Stomach (tissue), 9 donors: Measurements from ENCODE around the gene HES5. TPM values are rescaled to one million over a fixed set of nuclear protein-coding genes. Genes with fewer than 3 reads are reported as not detected.
A peak's percentile ranks its signal among the peaks of the same experiment; 100 is the strongest.

Experiments used
- DNase-seq, 2 donors: peaks; one replicate each; pipeline versions ENCODE4 v3.0.0 to v3.0.0-alpha.2; 2013 to 2019
- H3K27ac ChIP-seq, 5 donors: fragments of 200-600 bp in 4 of 5; sonication (generic) in 4 of 5; one replicate each; pipeline ENCODE4 v1.5.1; 2013 to 2019; ENCODE audit warnings: mild to moderate bottlenecking in 1 of 5, moderate library complexity in 1 of 5
- H3K27me3 ChIP-seq, 3 donors: fragments of 200-600 bp; sonication (generic); one replicate each; pipeline ENCODE4 v1.5.1; 2017 to 2019; ENCODE audit warnings: mixed run types in 1 of 3
- H3K36me3 ChIP-seq, 4 donors: fragments of 200-600 bp; sonication (generic); 1 replicate in 3 of 4; 2 replicates in 1 of 4; pipeline ENCODE4 v1.5.1; 2016 to 2019
- H3K4me1 ChIP-seq, 4 donors: fragments of 200-600 bp; sonication (generic); one replicate each; pipeline ENCODE4 v1.5.1; 2016 to 2019
- H3K4me3 ChIP-seq, 4 donors: fragments of 200-600 bp; sonication (generic) in 3 of 4; one replicate each; pipeline ENCODE4 v1.5.1; 2016 to 2019; ENCODE audit warnings: mild to moderate bottlenecking in 1 of 4
- H3K9me3 ChIP-seq, 4 donors: fragments of 200-600 bp; sonication (generic); one replicate each; pipeline ENCODE4 v1.5.1; 2016 to 2019
- EP300 ChIP-seq: sonication (generic); formaldehyde crosslinking; IDR thresholded peaks from one replicate; pipeline ENCODE4 v1.6.1; 2017; ENCODE audit warnings: antibody characterized with exemption
- POLR2A ChIP-seq, 4 donors: fragments of 450-650 bp; IDR thresholded peaks; one replicate each; pipeline ENCODE4 v1.6.1; 2016; ENCODE audit warnings: antibody characterized with exemption in 4 of 4, control low read depth in 2 of 4, mild to moderate bottlenecking in 1 of 4, moderate library complexity in 1 of 4
- POLR2AphosphoS5 ChIP-seq, 3 donors: sonication (generic); formaldehyde crosslinking; IDR thresholded peaks; one replicate each; pipeline ENCODE4 v1.6.1; 2016; ENCODE audit warnings: antibody characterized with exemption in 3 of 3
- WGBS, 5 donors: extraction: QIAGEN DNeasy Blood & Tissue Kit in 3 of 5; methylation state at CpG; one replicate each; pipeline versions ENCODE4 v1.1.5 to v1.1.7; 2013 to 2018; 5-methylcytosine and 5-hydroxymethylcytosine counted together
- intact Hi-C: fragments of 100-400 bp; cut with DNase I; formaldehyde crosslinking; loops from one replicate; pipeline ENCODE4 v1.15.1; 2023; ENCODE audit warnings: low total_unique reads
- polyA plus RNA-seq, 3 donors: library from polyadenylated mRNA; stranded (reverse); fragments of 200-250 nt; gene quantifications; one replicate each; pipeline ENCODE4 v1.2.3, GENCODE V29; 2013
- total RNA-seq, 5 donors: library from RNA; depleted of rRNA; stranded (reverse); fragments of >200 nt; gene quantifications; one replicate each; pipeline versions ENCODE4 v1.1.0 to v1.2.3, GENCODE V29; 2014 to 2016
- TF ChIP-seq, protein P1 (sequence below), 7 experiments: fragments of 450-650 bp in 4 of 7; fragments of 200-600 bp in 3 of 7; sonication (generic) in 3 of 7; IDR thresholded peaks; one replicate each; pipeline ENCODE4 v1.5.1; 2016 to 2019; ENCODE audit warnings: antibody characterized with exemption in 7 of 7, control low read depth in 2 of 7, mild to moderate bottlenecking in 1 of 7
- donor health status: healthy with polysubstance abuse.
- donor health status: Bipolar disorder and iron deficiency.
- donor health status: healthy.

Gene HES5
- total and polyA plus RNA-seq, 8 donors: 0.25 to 9.6 TPM; not detected in 6

DNA sequence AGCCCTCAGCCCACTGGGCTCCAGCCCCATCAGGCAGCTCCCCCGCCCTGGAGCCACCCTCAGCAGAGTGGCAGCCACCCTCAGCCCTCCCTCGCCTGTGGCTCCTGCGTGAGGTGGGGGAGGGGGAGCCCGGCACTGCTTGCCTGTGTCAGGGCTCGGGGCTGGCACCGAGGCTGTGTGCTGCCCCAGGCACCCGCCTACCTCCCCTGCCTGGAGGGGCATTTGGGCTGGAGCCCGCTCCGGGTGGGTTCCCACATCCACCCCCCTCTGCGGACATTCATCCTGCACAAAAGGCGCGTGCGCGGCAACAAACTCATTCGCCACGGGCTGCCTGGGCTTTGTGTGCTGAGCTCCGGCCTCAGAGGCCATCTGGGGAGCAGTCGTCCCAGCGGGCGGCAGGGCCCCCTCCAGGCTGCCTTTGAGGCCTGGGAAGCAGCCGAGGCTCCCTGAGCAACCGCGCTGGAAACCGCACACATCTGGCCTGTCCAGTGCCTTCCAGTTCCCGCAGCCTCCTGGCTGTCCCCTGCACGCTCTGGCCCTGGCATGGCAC is 13.6 kb upstream of the HES5 start:
- peak; percentile 47 to 76 for DNase-seq
- H3K4me1 ChIP-seq: peaks cover 51 to 70% (median 64%) of the 10 kb centered on the region in 4 donors
- 16 to 27% (median 20%) methylated on average over 9 to 26 of the region's 26 CpGs for WGBS, 5 donors

DNA sequence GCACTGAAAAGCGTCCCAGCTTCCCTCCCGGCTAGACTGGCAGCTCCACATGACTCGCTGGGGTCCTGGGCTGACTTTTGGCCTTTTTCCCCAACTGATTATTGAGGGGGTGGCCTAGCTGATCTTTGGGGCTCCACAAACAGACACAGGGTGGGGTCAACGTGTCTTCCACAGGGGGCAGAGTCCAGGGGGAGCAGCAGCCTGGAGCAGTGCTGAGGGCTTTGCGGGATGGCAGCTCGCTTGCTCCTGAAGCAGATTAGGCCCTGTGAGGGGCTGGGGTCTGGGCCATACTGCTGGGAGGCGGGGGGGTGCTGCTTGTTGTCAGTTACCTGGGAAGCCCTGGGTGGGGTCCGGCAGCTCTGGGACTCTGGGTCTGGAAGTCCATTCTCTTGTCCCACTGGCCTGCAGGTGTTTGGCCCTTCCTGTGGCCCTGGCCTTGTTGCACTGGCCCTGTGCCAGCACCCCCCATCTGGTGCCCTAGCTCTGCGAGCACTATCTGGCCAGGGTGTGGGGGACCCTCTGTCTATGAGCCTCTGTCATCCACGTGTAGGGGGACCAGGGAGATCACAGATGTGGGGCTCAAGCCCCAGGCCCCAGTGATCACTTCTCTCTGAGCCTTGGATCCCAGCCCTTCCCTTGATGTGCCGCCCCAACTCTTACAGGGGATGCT is 12.3 kb upstream of the HES5 start:
- Histone ChIP-seq H3K27ac (no peak overlapping the region), H3K27me3 (peaks cover 0 to 84% (median 8%) of the 10 kb centered on the region in 3 donors), H3K4me1 (peaks cover 40 to 61% (median 58%) of the 10 kb centered on the region in 4 donors), H3K36me3 (no peaks in the 10 kb centered on the region), H3K4me3 (no peak overlapping the region), H3K9me3 (no peaks in the 10 kb centered on the region)
- DNase-seq: no peak
- 77 to 86% (median 84%) methylated on average over 7 to 11 of the region's 11 CpGs for WGBS, 5 donors
- intact Hi-C loops: loop anchor here (5.0 to 10.0 kb wide), 2 partner anchors 102 to 130 kb away; partner anchors contain the start of gene PEX10
- no peak for TF ChIP-seq EP300
- TF ChIP-seq POLR2AphosphoS5 (IDR thresholded peaks at IDR 0.05): no peak
- TF ChIP-seq, protein P1, sequence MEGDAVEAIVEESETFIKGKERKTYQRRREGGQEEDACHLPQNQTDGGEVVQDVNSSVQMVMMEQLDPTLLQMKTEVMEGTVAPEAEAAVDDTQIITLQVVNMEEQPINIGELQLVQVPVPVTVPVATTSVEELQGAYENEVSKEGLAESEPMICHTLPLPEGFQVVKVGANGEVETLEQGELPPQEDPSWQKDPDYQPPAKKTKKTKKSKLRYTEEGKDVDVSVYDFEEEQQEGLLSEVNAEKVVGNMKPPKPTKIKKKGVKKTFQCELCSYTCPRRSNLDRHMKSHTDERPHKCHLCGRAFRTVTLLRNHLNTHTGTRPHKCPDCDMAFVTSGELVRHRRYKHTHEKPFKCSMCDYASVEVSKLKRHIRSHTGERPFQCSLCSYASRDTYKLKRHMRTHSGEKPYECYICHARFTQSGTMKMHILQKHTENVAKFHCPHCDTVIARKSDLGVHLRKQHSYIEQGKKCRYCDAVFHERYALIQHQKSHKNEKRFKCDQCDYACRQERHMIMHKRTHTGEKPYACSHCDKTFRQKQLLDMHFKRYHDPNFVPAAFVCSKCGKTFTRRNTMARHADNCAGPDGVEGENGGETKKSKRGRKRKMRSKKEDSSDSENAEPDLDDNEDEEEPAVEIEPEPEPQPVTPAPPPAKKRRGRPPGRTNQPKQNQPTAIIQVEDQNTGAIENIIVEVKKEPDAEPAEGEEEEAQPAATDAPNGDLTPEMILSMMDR (IDR thresholded peaks at IDR 0.05): no peak
- TF ChIP-seq POLR2A (IDR thresholded peaks at IDR 0.05): no peak

More for the DNA sequence above, 13.6 kb upstream of the HES5 start:
- no peaks in the 10 kb centered on the region for H3K9me3 ChIP-seq
- TF ChIP-seq POLR2A (IDR thresholded peaks at IDR 0.05) (no peak), POLR2AphosphoS5 (IDR thresholded peaks at IDR 0.05) (no peak), EP300 (no peak)
- TF ChIP-seq, protein P1 (IDR thresholded peaks at IDR 0.05): no peak
- no peaks in the 10 kb centered on the region for H3K36me3 ChIP-seq
- no peak overlapping the region for H3K4me3 ChIP-seq
- peak overlapping the region in 3 of 5 donors; percentile 7 to 98 (median 93) for H3K27ac ChIP-seq
- H3K27me3 ChIP-seq: peaks cover 0 to 72% (median 8%) of the 10 kb centered on the region in 3 donors
- intact Hi-C loops: loop anchor here (5.0 to 10.0 kb wide), 2 partner anchors 101 to 131 kb away; partner anchors contain the start of gene PEX10

DNA sequence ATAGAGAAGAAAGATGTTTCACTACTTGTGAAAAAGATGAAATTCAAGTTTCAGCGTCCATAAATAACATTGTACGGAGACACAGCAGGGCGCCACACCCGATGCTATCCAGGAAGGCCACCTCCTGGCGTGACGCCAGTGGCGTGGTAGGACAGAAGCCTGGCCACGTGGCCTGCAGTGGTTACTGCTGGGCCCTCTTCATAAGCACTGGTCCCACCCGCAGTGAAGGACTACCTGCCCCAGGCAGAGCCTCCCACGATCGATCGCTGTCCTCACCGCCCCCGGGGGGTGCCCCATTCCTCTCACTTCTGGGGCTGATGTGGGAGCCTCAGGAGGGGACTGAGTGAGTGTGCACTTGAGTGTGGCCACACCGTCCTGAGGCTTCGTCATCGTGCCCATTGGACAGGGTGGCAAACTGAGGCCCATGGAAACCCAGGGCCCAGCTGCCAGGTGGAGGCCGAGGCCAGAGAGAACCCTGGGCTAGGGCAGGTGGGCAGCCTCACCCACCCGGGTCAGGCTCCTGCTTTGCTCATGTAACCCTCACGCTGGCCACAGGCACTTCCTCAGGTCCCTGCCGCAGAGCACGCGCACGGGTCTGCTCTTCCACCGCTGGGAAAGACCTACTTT is 11.7 kb upstream of the HES5 start:
- DNase-seq: peak in 1 of 2 donors; percentile 71
- WGBS, 5 donors: 63 to 73% (median 69%) methylated on average over 15 to 25 of the region's 25 CpGs

More for the DNA sequence above, 11.7 kb upstream of the HES5 start:
- H3K27ac ChIP-seq: no peak overlapping the region
- no peaks in the 10 kb centered on the region for H3K36me3 ChIP-seq
- TF ChIP-seq EP300 (no peak), POLR2AphosphoS5 (IDR thresholded peaks at IDR 0.05) (no peak), POLR2A (IDR thresholded peaks at IDR 0.05) (no peak)
- TF ChIP-seq, protein P1 (IDR thresholded peaks at IDR 0.05): no peak
- H3K27me3 ChIP-seq: peaks cover 0 to 84% (median 8%) of the 10 kb centered on the region in 3 donors
- peaks cover 35 to 58% (median 54%) of the 10 kb centered on the region in 4 donors for H3K4me1 ChIP-seq
- H3K4me3 ChIP-seq: no peak overlapping the region
- intact Hi-C loops: loop anchor here (5.0 to 10.0 kb wide), 2 partner anchors 103 to 129 kb away; partner anchors contain the start of gene PEX10
- no peaks in the 10 kb centered on the region for H3K9me3 ChIP-seq
